ENCODE data around the gene EML6. TPM values are rescaled to one million over a fixed set of nuclear protein-coding genes. Genes with fewer than 3 reads are reported as not detected.
A peak's percentile ranks its signal among the peaks of the same experiment; 100 is the strongest.

The EML6 gene
- total RNA-seq, 1 donor from 2014 or later, result 1.1 TPM

DNA sequence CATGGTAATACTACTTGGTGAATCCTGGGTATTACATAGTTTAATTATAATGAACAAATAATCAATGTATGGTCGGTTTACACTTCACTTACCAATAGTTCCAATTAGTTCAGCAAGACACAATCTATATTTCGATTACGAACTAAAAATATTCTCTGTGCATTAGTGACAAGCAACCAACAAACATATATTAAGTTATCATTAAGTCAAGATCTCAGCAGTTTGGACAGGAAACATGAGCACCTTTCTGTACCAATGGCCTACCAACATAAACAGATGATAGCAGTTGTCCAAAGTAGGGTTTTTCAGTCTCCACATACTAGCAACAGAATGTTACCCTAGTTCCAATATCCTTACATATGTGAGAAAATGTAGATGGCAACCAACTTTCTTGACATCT lies 294.0 kb downstream of the EML6 start:
- no peak for TF ChIP-seq CTCF (IDR thresholded peaks at IDR 0.05)
- Mint-ChIP-seq H3K4me1 (ENCODE audit: unreplicated experiment) (peaks cover 69% of the 10 kb centered on the region), H3K4me3 (ENCODE audit: unreplicated experiment) (no peak overlapping the region), H3K27ac (ENCODE audit: unreplicated experiment) (no peak overlapping the region), H3K27me3 (ENCODE audit: unreplicated experiment) (no peaks in the 10 kb centered on the region), H3K9me3 (ENCODE audit: unreplicated experiment) (peaks cover 10% of the 10 kb centered on the region), H3K36me3 (ENCODE audit: unreplicated experiment) (peaks cover 39% of the 10 kb centered on the region)
- DNase-seq (ENCODE audit: extremely low spot score, unreplicated experiment), result no peak

DNA sequence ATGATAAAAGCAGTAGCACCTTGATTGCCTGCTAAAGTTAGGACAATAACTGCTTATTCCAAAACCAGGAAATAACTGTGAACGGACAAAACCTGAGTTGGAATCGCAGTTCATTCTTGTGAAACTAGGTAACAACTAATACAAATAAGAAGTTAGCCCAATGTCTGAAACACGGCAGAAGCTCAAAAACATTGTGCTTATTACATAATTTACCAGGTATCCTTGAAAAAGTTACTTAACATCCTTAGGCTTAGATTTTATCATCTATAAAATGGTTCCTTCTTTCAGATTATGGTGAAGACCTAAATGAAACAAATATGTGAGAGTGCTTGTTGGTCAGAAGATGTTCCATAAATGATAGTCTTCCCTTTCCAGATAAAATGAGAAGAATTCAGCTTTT lies 294.4 kb downstream of the EML6 start:
- Mint-ChIP-seq H3K4me3 (ENCODE audit: unreplicated experiment) (no peak overlapping the region), H3K27ac (ENCODE audit: unreplicated experiment) (peak overlapping the region; percentile 38), H3K36me3 (ENCODE audit: unreplicated experiment) (peaks cover 39% of the 10 kb centered on the region), H3K9me3 (ENCODE audit: unreplicated experiment) (peaks cover 10% of the 10 kb centered on the region), H3K27me3 (ENCODE audit: unreplicated experiment) (no peaks in the 10 kb centered on the region), H3K4me1 (ENCODE audit: unreplicated experiment) (peaks cover 65% of the 10 kb centered on the region)
- DNase-seq (ENCODE audit: extremely low spot score, unreplicated experiment), result no peak
- no peak for TF ChIP-seq CTCF (IDR thresholded peaks at IDR 0.05)

DNA sequence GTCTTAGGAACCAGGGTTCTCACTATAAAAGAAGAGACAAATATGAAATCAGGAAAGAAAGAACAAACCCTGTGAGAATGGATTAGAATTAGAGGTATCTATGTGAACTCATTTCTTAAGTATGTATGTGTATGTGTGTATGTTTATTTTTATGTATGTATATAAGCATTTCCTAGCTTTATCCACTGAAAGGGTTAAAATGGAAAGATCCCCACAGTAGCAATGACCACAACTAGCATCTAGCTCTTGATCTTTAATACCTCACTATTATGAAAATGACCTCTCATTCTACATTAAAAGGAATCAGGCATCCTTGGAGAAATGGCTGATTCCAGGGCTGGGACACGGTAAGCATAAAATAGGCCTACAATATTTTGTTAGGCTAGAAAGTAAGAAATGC lies 295.2 kb downstream of the EML6 start:
- H3K36me3 Mint-ChIP-seq (ENCODE audit: unreplicated experiment), result peaks cover 39% of the 10 kb centered on the region
- no peaks in the 10 kb centered on the region for H3K27me3 Mint-ChIP-seq (ENCODE audit: unreplicated experiment)
- DNase-seq (ENCODE audit: extremely low spot score, unreplicated experiment), result no peak
- no peak overlapping the region for H3K4me3 Mint-ChIP-seq (ENCODE audit: unreplicated experiment)
- H3K27ac Mint-ChIP-seq (ENCODE audit: unreplicated experiment), result peak overlapping the region; percentile 43
- H3K4me1 Mint-ChIP-seq (ENCODE audit: unreplicated experiment), result peaks cover 57% of the 10 kb centered on the region
- TF ChIP-seq CTCF (IDR thresholded peaks at IDR 0.05), result no peak
- H3K9me3 Mint-ChIP-seq (ENCODE audit: unreplicated experiment), result peaks cover 10% of the 10 kb centered on the region

DNA sequence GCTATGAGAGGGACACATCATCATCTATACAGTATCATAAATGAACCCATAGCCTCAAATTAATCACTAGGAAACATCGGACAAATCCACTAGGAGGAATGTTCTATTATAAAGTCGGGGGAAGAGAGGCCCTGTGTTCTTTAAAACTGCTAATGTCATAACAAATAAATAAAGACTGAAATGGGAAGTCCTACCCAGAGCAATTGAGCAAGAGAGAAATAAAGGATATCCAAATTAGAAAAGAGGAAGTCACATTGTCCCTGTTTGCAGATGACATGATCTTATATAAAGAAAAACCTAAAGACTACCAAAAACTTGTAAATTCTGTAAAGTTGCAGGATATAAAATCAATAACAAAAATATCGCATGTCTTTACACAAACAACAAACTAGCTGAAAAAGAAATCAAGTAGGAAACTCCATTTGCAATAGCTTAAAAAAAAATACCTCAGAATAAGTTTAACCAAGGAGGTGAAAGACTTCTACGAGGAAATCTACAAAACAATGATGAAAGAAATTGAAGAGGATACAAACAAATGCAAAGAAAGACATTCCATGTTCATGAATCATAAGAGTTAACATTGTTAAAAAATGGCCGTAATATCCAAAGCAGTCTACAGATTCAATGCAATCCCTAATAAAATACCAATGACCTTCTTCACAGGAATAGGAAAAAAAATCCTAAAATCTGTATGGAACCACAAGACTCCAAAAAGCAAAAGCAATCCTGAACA lies 296.2 kb downstream of the EML6 start:
- H3K4me3 Mint-ChIP-seq (ENCODE audit: unreplicated experiment), result no peak overlapping the region
- H3K36me3 Mint-ChIP-seq (ENCODE audit: unreplicated experiment), result peaks cover 38% of the 10 kb centered on the region

More for the DNA sequence above, 296.2 kb downstream of the EML6 start:
- peaks cover 10% of the 10 kb centered on the region for H3K9me3 Mint-ChIP-seq (ENCODE audit: unreplicated experiment)
- no peak for DNase-seq (ENCODE audit: extremely low spot score, unreplicated experiment)
- H3K27ac Mint-ChIP-seq (ENCODE audit: unreplicated experiment), result peak overlapping the region; percentile 36
- no peaks in the 10 kb centered on the region for H3K27me3 Mint-ChIP-seq (ENCODE audit: unreplicated experiment)
- H3K4me1 Mint-ChIP-seq (ENCODE audit: unreplicated experiment), result peaks cover 48% of the 10 kb centered on the region
- TF ChIP-seq CTCF (IDR thresholded peaks at IDR 0.05), result no peak
